ENCODE results near the gene STUB1.
A peak's percentile ranks its signal among the peaks of the same experiment; 100 is the strongest.

The STUB1 gene
- total RNA-seq: 40.8 to 48.0 reads per million in 2 donors

GRCh38 chr16:679814-680624 lies at the start of gene STUB1:
Gene STUB1 (plus strand): TSS chr16:680410. CDS start chr16:680526, 116 bp downstream.
- peak; percentile 80 to 84 (median 81) for DNase-seq

DNA sequence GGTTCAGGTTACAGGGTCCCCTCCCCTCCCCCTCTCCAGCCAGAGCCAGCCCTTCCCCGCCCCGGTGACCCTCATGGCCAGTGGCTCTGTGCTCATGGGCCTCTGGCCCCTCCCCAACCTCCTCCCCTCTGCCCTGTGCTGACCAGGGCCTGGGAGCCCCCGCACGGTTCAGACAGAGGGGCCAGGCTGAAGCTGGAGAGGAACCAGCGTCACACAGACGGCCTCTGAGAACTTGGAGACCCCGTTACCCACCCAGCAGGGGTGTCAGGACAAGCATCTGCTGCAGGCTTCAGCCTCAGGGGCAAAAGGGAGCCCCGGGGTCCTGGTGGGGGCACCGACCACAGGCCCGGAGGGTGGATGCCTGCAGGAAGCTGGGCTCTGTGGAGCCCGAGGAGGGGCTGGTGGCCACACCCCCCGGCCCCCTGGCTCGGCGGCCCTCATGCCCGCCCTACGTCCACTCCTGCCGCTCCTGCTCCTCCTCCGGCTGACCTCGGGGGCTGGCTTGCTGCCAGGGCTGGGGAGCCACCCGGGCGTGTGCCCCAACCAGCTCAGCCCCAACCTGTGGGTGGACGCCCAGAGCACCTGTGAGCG lies 49.3 kb upstream of the STUB1 start, which contains the start of gene WFIKKN1:
Gene WFIKKN1, plus strand, starts transcription at position 171 of the 591 bp plus-strand sequence. Its CDS starts 269 bp downstream, at position 440.
- DNase-seq: no peak

DNA sequence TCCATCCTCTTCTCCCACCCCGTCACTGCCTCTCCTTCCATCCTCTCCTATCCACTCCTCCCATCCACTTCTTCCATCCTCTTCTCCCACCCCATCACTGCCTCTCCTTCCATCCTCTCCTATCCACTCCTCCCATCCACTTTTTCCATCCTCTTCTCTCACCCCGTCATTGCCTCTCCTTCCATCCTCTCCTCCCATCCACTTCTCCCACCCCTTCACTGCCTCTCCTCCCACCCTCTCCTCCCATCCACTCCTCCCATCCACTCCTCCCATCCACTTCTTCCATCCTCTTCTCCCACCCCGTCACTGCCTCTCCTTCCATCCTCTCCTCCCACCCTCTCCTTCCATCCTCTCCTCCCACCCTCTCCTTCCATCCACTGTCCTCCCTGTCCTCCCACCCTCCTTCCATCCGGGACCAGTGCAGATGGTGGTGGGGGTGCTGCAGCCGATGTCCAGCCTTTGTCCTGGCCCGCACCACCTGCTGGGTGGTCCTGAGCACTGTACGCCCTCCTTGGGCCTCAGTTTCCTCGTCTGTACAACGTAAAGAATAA lies 48.3 kb upstream of the STUB1 start:
- DNase-seq: no peak

DNA sequence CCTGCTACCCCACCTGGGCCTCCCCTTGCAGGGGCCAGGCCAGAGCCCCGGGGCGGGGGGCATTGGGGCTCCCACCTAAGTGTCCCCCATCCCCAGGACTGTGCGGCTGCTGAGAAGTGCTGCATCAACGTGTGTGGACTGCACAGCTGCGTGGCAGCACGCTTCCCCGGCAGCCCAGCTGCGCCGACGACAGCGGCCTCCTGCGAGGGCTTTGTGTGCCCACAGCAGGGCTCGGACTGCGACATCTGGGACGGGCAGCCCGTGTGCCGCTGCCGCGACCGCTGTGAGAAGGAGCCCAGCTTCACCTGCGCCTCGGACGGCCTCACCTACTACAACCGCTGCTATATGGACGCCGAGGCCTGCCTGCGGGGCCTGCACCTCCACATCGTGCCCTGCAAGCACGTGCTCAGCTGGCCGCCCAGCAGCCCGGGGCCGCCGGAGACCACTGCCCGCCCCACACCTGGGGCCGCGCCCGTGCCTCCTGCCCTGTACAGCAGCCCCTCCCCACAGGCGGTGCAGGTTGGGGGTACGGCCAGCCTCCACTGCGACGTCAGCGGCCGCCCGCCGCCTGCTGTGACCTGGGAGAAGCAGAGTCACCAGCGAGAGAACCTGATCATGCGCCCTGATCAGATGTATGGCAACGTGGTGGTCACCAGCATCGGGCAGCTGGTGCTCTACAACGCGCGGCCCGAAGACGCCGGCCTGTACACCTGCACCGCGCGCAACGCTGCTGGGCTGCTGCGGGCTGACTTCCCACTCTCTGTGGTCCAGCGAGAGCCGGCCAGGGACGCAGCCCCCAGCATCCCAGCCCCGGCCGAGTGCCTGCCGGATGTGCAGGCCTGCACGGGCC lies 47.5 kb upstream of the STUB1 start:
- DNase-seq: no peak

GRCh38 chr16:633336-634050 lies 46.7 kb upstream of the STUB1 start:
- DNase-seq: no peak

- DNase-seq: no peak
Observed at GRCh38 chr16:634051-634670, 46.0 kb upstream of the STUB1 start.

DNA sequence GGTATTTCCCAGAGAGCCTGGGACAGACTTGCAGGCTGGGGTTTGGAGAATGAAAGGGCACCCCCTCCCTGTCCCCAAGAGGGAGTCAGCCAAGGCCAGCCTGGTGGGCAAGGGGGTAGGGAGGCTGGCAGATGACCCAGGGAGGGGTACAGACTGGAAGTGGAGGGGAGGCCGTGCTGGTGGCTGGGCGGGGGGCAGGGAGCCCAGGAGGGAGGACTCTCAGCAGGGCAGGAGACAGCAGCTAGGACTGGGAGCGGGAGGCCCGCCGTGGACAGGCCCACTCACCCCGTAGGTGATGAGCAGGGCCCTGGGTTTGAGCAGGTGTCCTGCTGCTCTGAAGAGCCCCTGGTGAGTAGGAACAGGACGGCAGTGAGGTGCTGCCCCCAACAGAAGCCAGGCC lies 45.2 kb upstream of the STUB1 start:
- DNase-seq: no peak

DNA sequence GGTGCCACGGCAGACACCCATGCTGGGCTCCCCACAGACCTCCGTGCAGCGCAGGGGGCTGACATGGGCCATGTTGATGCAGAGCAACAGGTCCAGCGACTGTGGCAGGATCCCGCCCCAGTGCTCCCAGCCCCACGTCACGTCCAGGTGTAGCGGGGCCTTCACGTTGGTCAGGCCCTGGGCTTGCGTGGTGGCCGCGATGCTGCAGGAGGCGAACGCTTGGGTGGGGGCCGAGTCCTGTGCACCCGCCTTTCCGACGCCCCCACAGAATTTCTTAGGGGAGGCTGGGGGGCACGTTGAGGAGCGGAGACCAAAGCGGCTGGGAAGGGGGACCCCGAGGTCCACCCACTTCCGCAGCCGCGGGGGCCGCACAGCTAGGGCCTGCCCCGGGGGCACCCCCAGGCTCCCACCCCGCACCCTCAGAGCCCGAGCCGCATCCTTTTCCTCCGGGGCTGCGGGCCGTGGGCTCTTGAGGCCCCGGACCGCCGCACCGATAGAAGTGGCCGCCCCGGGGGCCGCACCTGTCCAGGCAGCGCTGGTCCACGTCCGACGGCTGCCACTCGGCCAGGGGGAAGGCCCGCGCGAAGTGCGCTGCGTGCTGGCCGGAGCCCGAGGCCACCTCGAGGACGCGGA lies 44.5 kb upstream of the STUB1 start:
- DNase-seq: peak in 1 of 5 experiments; percentile 19

GRCh38 chr16:636206-637080 lies 43.8 kb upstream of the STUB1 start, which contains the start of gene METTL26:
Gene METTL26 (minus strand): TSS chr16:636305. CDS start chr16:636290, 15 bp downstream.
- DNase-seq: peak; percentile 81 to 97 (median 87)

DNA sequence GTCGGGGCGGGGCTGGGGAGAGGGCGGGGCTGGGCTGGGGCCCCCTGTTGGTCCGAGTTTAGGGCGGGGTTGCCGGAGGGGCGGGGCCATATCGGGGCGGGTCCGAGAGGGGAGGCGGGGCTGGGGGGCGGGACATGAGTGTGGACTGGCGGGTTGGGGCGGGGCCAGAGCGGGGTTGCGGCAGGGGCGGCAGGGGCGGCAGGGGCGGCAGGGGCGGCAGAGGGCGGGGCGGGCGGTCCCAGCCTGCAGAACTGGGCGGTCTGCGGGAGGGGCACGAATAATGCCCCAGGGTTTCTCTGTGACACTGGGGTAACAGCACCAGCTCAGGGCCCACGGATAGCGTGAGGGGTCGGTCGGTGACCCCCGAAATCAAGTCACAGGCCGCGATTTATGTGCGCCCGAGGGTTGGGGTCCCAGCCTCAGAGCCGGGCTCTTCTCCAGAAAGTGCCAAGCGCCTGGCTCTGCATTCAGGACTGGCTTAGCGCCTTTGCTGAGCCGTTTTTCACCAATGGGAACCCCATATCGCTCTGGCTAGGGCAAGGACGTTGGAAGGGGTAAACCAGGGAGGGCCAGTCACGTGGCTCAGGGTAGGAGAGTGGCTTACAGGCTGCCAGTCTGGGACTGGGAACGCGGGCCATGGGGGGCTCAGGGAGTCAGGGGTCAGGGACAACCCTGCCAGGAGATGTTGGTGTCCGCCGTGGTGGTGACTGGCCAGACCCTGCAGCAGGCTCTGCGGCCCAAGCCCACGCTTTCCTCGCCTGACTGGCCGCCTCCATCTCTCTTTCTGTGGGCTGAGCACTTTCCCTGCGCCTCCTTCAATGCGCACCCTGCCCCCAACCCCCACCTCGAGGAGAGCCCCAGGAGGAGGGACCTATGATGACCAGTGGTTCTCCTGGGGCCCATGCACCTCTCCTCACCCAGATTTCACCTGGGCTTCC lies 42.9 kb upstream of the STUB1 start:
- DNase-seq: peak in 4 of 5 experiments; percentile 83 to 87 (median 84)

DNA sequence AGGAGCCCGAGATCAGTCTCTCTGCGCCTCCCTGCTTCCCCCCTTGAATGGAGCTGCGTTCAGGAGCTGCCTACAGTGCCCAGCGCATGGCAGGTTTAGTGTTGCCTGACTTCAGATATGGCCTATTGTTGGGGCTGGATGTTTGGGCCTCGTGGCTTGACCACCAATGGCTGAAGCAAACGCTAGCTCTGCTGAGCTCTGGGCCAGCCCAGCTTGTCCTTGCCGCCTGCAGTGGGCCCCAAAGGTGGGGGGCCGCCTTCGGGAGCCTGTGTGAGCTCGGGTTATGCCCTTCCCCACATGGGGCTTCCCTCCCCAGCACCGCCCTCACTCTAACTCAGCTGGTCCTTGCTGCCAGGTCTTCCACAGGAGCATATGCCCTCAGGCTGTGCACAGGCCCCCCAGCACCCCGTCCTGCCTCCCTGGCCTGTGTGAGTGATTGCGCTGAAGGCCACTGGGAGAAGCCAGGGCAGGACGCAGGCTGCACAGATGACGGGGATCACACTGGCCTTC lies 42.1 kb upstream of the STUB1 start:
- DNase-seq: no peak

DNA sequence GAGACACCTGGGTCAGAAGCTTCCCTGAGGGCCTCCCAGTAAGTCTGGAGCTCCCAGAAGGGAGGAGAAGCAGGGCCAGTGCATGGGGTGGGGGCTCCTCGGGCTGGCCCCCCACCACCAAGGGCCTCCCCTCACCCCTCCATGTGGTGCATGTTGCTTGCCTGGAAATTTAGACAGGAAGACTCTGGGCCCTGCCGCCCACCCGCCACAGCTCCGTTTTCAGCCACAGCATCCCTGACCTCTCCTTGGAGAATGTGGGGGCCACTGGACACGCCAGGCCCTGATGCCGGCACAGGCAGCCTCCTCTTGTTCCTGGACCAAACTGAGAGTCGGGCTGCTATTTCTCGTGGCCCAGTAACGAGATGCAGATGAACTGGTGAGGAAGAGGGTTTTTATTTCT lies 41.4 kb upstream of the STUB1 start:
- DNase-seq: no peak

- DNase-seq: no peak
Observed at GRCh38 chr16:640614-641013, 39.6 kb upstream of the STUB1 start.

- peak in 4 of 5 experiments; percentile 39 to 70 (median 48) for DNase-seq
Observed at GRCh38 chr16:641326-642188, 38.7 kb upstream of the STUB1 start, which contains the start of gene MCRIP2. Gene MCRIP2 (plus strand): TSS chr16:641828. CDS start chr16:641992, 164 bp downstream.

DNA sequence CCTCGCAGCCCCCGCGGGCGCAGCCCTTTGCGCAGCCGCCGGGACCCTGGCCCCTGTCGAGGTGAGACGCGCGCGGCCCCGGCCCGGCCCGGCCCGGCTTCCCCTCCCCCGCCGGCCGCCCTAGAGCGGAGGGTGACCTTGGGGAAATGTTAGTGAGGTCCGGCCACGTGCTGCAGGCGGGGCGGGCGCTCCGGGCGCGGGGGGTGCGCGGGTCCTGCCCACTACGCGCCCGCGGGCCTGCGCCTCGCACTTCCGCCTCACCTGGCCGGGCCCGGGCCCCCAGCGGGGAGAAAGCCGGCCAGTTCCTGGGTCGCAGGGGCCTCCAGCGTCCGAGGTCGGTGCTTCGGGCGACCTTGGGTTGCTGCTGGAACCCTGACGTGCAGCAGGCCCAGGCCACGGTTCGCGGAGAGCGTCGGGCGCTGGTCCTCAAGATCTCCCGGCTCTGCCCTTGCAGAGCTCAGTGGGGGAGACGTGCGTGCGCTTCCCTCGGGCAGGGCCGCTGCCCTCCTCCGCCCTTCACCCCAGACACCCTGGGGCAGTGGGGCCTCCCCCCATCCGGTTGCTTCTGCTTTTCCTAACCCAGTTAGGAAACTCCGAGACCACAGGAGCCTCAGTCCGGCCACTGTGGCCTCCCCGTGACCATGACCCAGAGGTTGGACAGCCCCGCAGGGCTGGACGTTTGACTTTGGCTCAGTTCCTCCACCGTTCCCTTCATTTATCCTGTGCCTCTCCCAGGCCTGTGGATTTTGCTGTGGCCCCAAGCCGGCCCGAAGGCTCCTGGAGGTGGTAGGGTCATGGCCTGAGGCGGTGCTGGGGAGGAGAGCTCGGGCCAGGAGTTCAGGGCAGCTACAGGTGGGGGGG lies 37.8 kb upstream of the STUB1 start:
- DNase-seq: peak in 1 of 5 experiments; percentile 40

GRCh38 chr16:643050-643368 lies 37.2 kb upstream of the STUB1 start:
- DNase-seq: no peak
